NT2/D1 (cell line): Measurements from ENCODE around the gene TUT4.

ENCODE experiments used
- SUZ12 ChIP-seq: IDR thresholded peaks from 2 replicates; pipeline ENCODE4 v1.6.1; 2011; ENCODE audit not compliant: insufficient read length, insufficient read depth; ENCODE audit errors: extremely low read depth
- ZNF274 ChIP-seq: IDR thresholded peaks from 2 replicates; pipeline ENCODE4 v1.6.1; 2011; ENCODE audit warnings: mild to moderate bottlenecking, low read depth, low read length

- TF ChIP-seq ZNF274 (no peak), SUZ12 (no peak)
Measured at GRCh38 chr1:52511439-52511838, 41.5 kb downstream of the TUT4 start.
